Body of pancreas (tissue), 4 donors: ENCODE measurements around the gene BAIAP3.

Experiments used
- POLR2A ChIP-seq, 3 donors: fragments of 450-650 bp; IDR thresholded peaks; one replicate each; pipeline ENCODE4 v1.6.1; 2016; ENCODE audit warnings: antibody characterized with exemption in 3 of 3, mild to moderate bottlenecking in 2 of 3
- TF ChIP-seq, protein P1 (sequence below), 7 experiments: fragments of 450-650 bp in 4 of 7; fragments of 200-600 bp in 3 of 7; sonication (generic) in 3 of 7; IDR thresholded peaks; one replicate each; pipeline ENCODE4 v1.5.1; 2016 to 2019; ENCODE audit warnings: antibody characterized with exemption in 7 of 7

DNA sequence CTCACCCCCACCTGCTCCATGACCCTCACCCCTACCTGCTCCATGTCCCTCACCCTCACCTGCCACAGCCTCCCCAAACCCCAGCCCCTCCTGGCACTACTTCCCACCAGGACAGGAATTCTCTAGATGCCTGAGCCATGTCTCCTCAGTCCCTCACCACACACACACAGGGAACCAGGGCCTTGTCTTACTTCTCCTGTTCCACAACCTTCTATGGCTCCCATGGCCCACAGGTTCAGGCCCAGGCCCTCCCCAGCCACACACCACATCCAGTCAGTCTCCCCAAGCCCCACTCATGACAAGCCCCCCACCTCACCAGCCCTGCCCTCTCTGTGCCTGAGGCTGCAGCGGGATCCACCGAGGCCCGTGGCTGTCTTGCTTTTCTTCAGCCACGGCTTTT is 27.1 kb upstream of the BAIAP3 start:
- TF ChIP-seq, protein P1, sequence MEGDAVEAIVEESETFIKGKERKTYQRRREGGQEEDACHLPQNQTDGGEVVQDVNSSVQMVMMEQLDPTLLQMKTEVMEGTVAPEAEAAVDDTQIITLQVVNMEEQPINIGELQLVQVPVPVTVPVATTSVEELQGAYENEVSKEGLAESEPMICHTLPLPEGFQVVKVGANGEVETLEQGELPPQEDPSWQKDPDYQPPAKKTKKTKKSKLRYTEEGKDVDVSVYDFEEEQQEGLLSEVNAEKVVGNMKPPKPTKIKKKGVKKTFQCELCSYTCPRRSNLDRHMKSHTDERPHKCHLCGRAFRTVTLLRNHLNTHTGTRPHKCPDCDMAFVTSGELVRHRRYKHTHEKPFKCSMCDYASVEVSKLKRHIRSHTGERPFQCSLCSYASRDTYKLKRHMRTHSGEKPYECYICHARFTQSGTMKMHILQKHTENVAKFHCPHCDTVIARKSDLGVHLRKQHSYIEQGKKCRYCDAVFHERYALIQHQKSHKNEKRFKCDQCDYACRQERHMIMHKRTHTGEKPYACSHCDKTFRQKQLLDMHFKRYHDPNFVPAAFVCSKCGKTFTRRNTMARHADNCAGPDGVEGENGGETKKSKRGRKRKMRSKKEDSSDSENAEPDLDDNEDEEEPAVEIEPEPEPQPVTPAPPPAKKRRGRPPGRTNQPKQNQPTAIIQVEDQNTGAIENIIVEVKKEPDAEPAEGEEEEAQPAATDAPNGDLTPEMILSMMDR (IDR thresholded peaks at IDR 0.05) = no peak
- no peak for TF ChIP-seq POLR2A (IDR thresholded peaks at IDR 0.05)
